GM10248 (cell line): Measurements from ENCODE around the gene RPS19.
"Not testable (repeated sequence)": the region's sequence is repeated elsewhere in the genome, so short reads cannot be mapped to it uniquely, and the experiment has no call there.

ENCODE experiments used
- CTCF ChIA-PET: fragments of 300-600 bp; sonication (Branson Sonifier 250); formaldehyde crosslinking; extraction: SDS; loops from one replicate; lab custom pipeline; 2021; ENCODE audit warnings: antibody characterized with exemption; lab: Yijun Ruan, JAX
- POLR2A ChIA-PET: fragments of 350-650 bp; sonication (Branson Sonifier 250); formaldehyde crosslinking; extraction: SDS; loops from one replicate; lab custom pipeline; 2020; ENCODE audit warnings: antibody characterized with exemption; lab: Yijun Ruan, JAX
- DNase-seq: peaks from one replicate; pipeline ENCODE4 v3.0.0; 2012; ENCODE audit errors: extremely low spot score
- TF ChIP-seq, protein P1 (sequence below): IDR thresholded peaks from 2 replicates; pipeline ENCODE4 v1.5.1; 2012; ENCODE audit warnings: mild to moderate bottlenecking, low read depth; ENCODE audit errors: extremely low read depth, missing control alignments, control extremely low read depth

Gene RPS19

DNA sequence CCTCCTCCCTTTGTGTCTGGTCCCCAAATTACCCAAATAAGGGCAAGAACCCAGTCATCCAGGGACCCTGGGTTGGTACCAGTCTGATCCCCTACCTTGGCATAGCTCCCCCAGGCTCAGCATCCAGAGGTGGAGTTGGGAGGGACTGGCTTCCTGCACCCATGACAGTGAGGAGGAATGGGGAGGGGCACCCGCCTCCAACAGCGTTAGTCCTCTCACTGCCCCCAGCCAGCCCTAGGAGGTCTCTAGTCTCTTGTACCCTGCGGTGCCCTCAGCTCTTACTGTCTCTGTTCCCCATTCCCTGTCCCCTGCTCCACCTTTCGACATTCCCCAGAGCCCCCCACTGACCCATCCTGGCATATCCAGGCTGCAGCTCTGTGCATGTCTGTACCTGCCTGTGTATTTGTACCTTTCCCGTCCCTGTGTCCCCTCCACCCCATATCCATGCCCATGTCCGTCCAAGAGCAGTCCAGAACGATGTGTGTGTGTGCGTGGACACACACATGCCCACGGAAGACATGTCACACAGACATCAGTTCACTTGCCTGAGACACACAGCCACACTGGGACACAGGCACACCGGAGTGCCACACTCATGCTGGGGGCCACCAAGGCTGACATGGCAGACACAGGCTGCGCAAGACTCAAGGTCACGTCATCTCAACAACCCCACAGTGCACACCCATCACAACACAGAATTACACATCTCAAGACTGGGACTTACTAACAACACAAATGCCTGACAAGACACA, 50.4 kb downstream of the RPS19 start:
- CTCF ChIA-PET, result no interaction called here
- no peak for DNase-seq
- POLR2A ChIA-PET, result no interaction called here
- TF ChIP-seq, protein P1, sequence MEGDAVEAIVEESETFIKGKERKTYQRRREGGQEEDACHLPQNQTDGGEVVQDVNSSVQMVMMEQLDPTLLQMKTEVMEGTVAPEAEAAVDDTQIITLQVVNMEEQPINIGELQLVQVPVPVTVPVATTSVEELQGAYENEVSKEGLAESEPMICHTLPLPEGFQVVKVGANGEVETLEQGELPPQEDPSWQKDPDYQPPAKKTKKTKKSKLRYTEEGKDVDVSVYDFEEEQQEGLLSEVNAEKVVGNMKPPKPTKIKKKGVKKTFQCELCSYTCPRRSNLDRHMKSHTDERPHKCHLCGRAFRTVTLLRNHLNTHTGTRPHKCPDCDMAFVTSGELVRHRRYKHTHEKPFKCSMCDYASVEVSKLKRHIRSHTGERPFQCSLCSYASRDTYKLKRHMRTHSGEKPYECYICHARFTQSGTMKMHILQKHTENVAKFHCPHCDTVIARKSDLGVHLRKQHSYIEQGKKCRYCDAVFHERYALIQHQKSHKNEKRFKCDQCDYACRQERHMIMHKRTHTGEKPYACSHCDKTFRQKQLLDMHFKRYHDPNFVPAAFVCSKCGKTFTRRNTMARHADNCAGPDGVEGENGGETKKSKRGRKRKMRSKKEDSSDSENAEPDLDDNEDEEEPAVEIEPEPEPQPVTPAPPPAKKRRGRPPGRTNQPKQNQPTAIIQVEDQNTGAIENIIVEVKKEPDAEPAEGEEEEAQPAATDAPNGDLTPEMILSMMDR, result no peak

GRCh38 chr19:41910992-41911888, 51.2 kb downstream of the RPS19 start:
- no peak for DNase-seq
- ChIA-PET CTCF (interaction anchor here (1.0 to 1.2 kb wide), 3 partner anchors 10 to 52 kb away, joined by 3 to 4 read pairs (median 3); partner anchors contain the start of gene RPS19), POLR2A (interaction anchor here (0.6 kb wide), 2 partner anchors 21 to 40 kb away, joined by 4 to 8 read pairs; no protein-coding TSS in a partner anchor)
- TF ChIP-seq, protein P1, result no peak

GRCh38 chr19:41911889-41912731, 52.1 kb downstream of the RPS19 start:
- POLR2A ChIA-PET, result interaction anchor here (0.6 kb wide), 1 partner anchor 22 kb away, joined by 4 read pairs; no protein-coding TSS in a partner anchor
- CTCF ChIA-PET, result interaction anchor here (1.0 to 1.2 kb wide), 3 partner anchors 11 to 53 kb away, joined by 3 to 4 read pairs (median 3); partner anchors contain the start of gene RPS19
- TF ChIP-seq, protein P1, result no peak
- DNase-seq, result no peak

DNA sequence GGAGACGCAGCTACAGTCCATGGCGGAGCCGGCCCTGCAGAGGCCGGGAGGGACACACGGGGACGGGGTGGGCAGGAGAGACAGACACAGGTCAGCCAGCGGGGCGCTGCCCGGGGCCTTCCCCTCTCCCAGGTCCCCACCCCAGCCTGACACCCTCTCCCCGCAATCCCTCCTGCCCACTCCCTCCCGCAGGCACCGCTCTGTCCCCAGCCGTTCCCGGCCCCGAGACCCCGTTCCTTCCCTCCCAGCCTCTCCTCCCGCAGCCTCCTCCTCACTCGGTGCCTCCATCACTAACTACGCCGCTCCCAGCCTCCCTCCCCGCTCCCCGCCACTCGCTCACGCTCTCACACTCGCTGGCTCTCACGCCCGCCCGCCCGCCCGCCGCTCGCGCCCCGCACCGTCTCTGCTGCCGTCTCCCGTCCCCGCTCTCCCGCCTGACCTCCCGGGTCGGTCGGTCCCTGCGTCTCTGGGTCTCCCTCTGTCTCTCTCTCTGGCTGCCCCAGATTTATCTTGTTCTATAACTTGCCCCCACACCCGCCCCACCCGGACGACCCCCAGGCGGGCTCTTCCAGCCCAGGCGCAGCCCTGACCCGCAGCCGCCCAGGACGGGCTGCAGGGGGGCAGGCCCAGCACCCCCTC, 53.0 kb downstream of the RPS19 start:
- POLR2A ChIA-PET, result no interaction called here

GRCh38 chr19:41913538-41914423, 53.7 kb downstream of the RPS19 start:
- TF ChIP-seq, protein P1, result no peak
- ChIA-PET POLR2A (no interaction called here), CTCF (no interaction called here)
- DNase-seq, result no peak

More for the DNA sequence above, 53.0 kb downstream of the RPS19 start:
- TF ChIP-seq, protein P1, result no peak
- CTCF ChIA-PET, result no interaction called here
- DNase-seq, result no peak

DNA sequence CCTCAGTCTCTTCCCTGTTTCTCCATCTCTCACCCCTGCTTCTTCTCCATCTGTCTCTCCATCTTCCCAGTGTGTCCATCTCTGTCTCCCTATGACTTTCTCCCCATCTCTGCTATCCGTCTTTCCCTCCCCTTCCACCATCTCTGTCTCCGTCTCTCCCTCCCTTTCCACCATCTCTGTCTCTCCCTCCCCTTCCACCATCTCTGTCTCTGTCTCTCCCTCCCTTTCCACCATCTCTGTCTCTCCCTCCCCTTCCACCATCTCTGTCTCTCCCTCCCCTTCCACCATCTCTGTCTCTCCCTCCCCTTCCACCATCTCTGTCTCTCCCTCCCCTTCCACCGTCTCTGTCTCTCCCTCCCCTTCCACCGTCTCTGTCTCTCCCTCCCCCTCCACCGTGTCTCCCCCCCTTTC, 54.4 kb downstream of the RPS19 start:
- CTCF ChIA-PET, result not testable (repeated sequence)

More for the DNA sequence above, 54.4 kb downstream of the RPS19 start:
- POLR2A ChIA-PET, DNase-seq: not testable (repeated sequence)
